A549 (cell line): ENCODE measurements around the gene NIM1K. TPM values are rescaled to one million over a fixed set of nuclear protein-coding genes. Genes with fewer than 3 reads are reported as not detected.
A peak's percentile ranks its signal among the peaks of the same experiment; 100 is the strongest.

Experiments used
- ATAC-seq, 2 experiments: fragments of 200-7000 bp in 1 of 2; fragments of >200 bp in 1 of 2; cut with Nextera tagmentation in 1 of 2; cut with Tn5 transposase in 1 of 2; 3 replicates each; pipeline versions ENCODE4 v1.8.0 to v1.9.1; 2018 to 2020; ENCODE audit warnings: mild to moderate bottlenecking in 1 of 2, moderate library complexity in 1 of 2
- CTCF ChIA-PET: fragments of 300-600 bp; sonication (Branson Sonifier 250); formaldehyde crosslinking; extraction: SDS; loops from one replicate; lab custom pipeline; 2021; ENCODE audit warnings: antibody characterized with exemption, inconsistent platforms; lab: Yijun Ruan, JAX
- POLR2A ChIA-PET: fragments of 350-600 bp; formaldehyde crosslinking; extraction: SDS; loops from one replicate; lab custom pipeline; 2021; ENCODE audit warnings: antibody characterized with exemption, inconsistent platforms; lab: Yijun Ruan, JAX
- DNase-seq, 2 experiments: peaks; one replicate each; pipeline versions ENCODE4 v3.0.0 to v3.0.0-alpha.2; 2011 to 2016; ENCODE audit warnings: low read depth in 1 of 2, low spot score in 1 of 2
- FAIRE-seq: peaks from 2 replicates; lab custom pipeline; 2011; peaks lifted over from hg19 to GRCh38; lab: Jason Lieb, UNC
- H3K27ac ChIP-seq, 2 experiments: fragments of >200 bp; sonication (Bioruptor Twin); formaldehyde crosslinking; 3 replicates each; pipeline ENCODE4 v1.5.1; 2016 to 2017
- H3K4me1 ChIP-seq: fragments of >200 bp; sonication (Bioruptor Twin); formaldehyde crosslinking; 3 replicates; pipeline ENCODE4 v1.6.1; 2016
- H3K4me2 ChIP-seq: fragments of >200 bp; sonication (Bioruptor Twin); formaldehyde crosslinking; 3 replicates; pipeline ENCODE4 v1.6.1; 2016
- H3K4me3 ChIP-seq: fragments of >200 bp; sonication (Bioruptor Twin); formaldehyde crosslinking; 3 replicates; pipeline ENCODE4 v1.5.1; 2016
- H3K9me3 ChIP-seq: fragments of >200 bp; sonication (Bioruptor Twin); formaldehyde crosslinking; 3 replicates; pipeline ENCODE4 v1.6.1; 2016
- CEBPB ChIP-seq, 2 experiments: fragments of >200 bp in 1 of 2; sonication (Bioruptor Twin) in 1 of 2; formaldehyde crosslinking in 1 of 2; IDR thresholded peaks; 2 replicates each; pipeline ENCODE4 v1.6.1; 2012 to 2016
- FOSL2 ChIP-seq, 2 experiments: fragments of 450-650 bp in 1 of 2; fragments of >200 bp in 1 of 2; sonication (Bioruptor Twin) in 1 of 2; formaldehyde crosslinking; IDR thresholded peaks; 2 replicates each; pipeline versions ENCODE4 v1.5.0 to v1.6.1; 2016 to 2020; ENCODE audit warnings: mild to moderate bottlenecking in 1 of 2, moderate library complexity in 1 of 2
- HEYL ChIP-seq: fragments of 250-450 bp; sonication (Bioruptor Pico); IDR thresholded peaks from 2 replicates; pipeline ENCODE4 v1.8.0; 2021; ENCODE audit warnings: mild to moderate bottlenecking, moderate library complexity
- HMGXB4 ChIP-seq: fragments of 250-450 bp; sonication (Bioruptor Pico); IDR thresholded peaks from 2 replicates; pipeline ENCODE4 v1.5.0; 2021; ENCODE audit warnings: mild to moderate bottlenecking, moderate library complexity, borderline replicate concordance
- HOXA7 ChIP-seq: fragments of 250-450 bp; sonication (Bioruptor Pico); IDR thresholded peaks from 2 replicates; pipeline ENCODE4 v1.5.0; 2020; ENCODE audit warnings: mild to moderate bottlenecking, moderate library complexity
- JUNB ChIP-seq: fragments of >200 bp; sonication (Bioruptor Twin); formaldehyde crosslinking; IDR thresholded peaks from 2 replicates; pipeline ENCODE4 v1.6.1; 2016
- KDM5A ChIP-seq: fragments of 200-600 bp; sonication (generic); IDR thresholded peaks from 2 replicates; pipeline ENCODE4 v1.6.1; 2016; ENCODE audit warnings: antibody characterized with exemption, mild to moderate bottlenecking
- MAFK ChIP-seq: fragments of 450-650 bp; IDR thresholded peaks from 2 replicates; pipeline ENCODE4 v1.6.1; 2014; ENCODE audit not compliant: partially characterized antibody
- MAZ ChIP-seq: fragments of 150-350 bp; IDR thresholded peaks from 2 replicates; pipeline ENCODE4 v1.6.1; 2014; ENCODE audit warnings: antibody characterized with exemption, low read depth, low read length, borderline replicate concordance
- MYC ChIP-seq: IDR thresholded peaks from 2 replicates; pipeline ENCODE4 v1.6.1; 2012; ENCODE audit warnings: mild to moderate bottlenecking, inconsistent platforms, low read length, improper control_type of control experiment, borderline replicate concordance
- NFE2L2 ChIP-seq: fragments of 150-350 bp; conservative IDR thresholded peaks from 2 replicates; pipeline ENCODE4 v1.6.1; 2014; ENCODE audit warnings: low read length
- NR3C1 ChIP-seq: fragments of >200 bp; sonication (Bioruptor Twin); formaldehyde crosslinking; IDR thresholded peaks from 3 replicates; pipeline ENCODE4 v1.6.1; 2017
- REST ChIP-seq: fragments of 200-600 bp; sonication (generic); IDR thresholded peaks from 2 replicates; pipeline ENCODE4 v1.6.1; 2016; ENCODE audit warnings: antibody characterized with exemption, mild to moderate bottlenecking, moderate library complexity
- SMC3 ChIP-seq: fragments of >200 bp; sonication (Bioruptor Twin); formaldehyde crosslinking; IDR thresholded peaks from 3 replicates; pipeline ENCODE4 v1.6.1; 2018; ENCODE audit warnings: inconsistent platforms
- TP53 ChIP-seq: fragments of 250-450 bp; sonication (Bioruptor Pico); IDR thresholded peaks from 2 replicates; pipeline ENCODE4 v1.5.0; 2021; ENCODE audit warnings: mild to moderate bottlenecking, moderate library complexity
- ZC3H11A ChIP-seq: fragments of 450-650 bp; IDR thresholded peaks from 2 replicates; pipeline ENCODE4 v1.6.1; 2014; ENCODE audit warnings: antibody characterized with exemption, mild to moderate bottlenecking
- ZFP36 ChIP-seq: fragments of 450-650 bp; IDR thresholded peaks from 2 replicates; pipeline ENCODE4 v1.6.1; 2014; ENCODE audit warnings: borderline replicate concordance; ENCODE audit not compliant: partially characterized antibody
- WGBS: methylation state at CpG from one replicate; pipeline ENCODE4 v1.1.6; 2017; ENCODE audit errors: missing lambda C conversion rate; 5-methylcytosine and 5-hydroxymethylcytosine counted together
- polyA plus RNA-seq, 4 experiments: library from polyadenylated mRNA; depleted of rRNA in 3 of 4; stranded (reverse); fragments of >200 nt; fragmentation: RNase III in 1 of 4; extraction: RNeasy Plus Mini Kit Qiagen cat#74134 plus additional on column Dnase treatment in 1 of 4; gene quantifications; 2 replicates in 3 of 4; 3 replicates in 1 of 4; pipeline ENCODE4 v1.2.3, GENCODE V29; 2011 to 2017

NIM1K gene
- polyA plus RNA-seq, 2 of the 4 experiments (the other 2 are of a cell fraction): 0.06 to 0.23 TPM

GRCh38 chr5:43193181-43193893 lies 1.3 kb downstream of the NIM1K start:
- peak; percentile 65 to 73 for ATAC-seq
- Histone ChIP-seq H3K27ac (peak overlapping the region; percentile 23 to 71; a peak in 5 of 6 replicates), H3K4me3 (peak overlapping the region; percentile 61), H3K9me3 (no peaks in the 10 kb centered on the region), H3K4me2 (peak overlapping the region; percentile 96), H3K4me1 (peaks cover 6% of the 10 kb centered on the region)
- peak; percentile 42 for TF ChIP-seq FOSL2 (IDR thresholded peaks at IDR 0.05)
- TF ChIP-seq FOSL2 (CRISPR knock-in tag; IDR thresholded peaks at IDR 0.05): peak; percentile 71
- TF ChIP-seq JUNB: peak; percentile 61
- TF ChIP-seq NR3C1: no peak
- no peak for TF ChIP-seq REST
- TF ChIP-seq ZFP36: no peak
- no peak for TF ChIP-seq HEYL
- no peak for TF ChIP-seq MAZ
- TF ChIP-seq SMC3: no peak
- peak; percentile 89 for TF ChIP-seq CEBPB (IDR thresholded peaks at IDR 0.05)
- TF ChIP-seq HOXA7 (CRISPR knock-in tag): no peak
- TF ChIP-seq NFE2L2: no peak
- no peak for TF ChIP-seq HMGXB4 (CRISPR knock-in tag)
- 4% methylated on average over 12 of the region's 12 CpGs for WGBS
- FAIRE-seq: no peak
- CTCF ChIA-PET: interaction anchor here (1.2 to 1.9 kb wide), 3 partner anchors 12 to 87 kb away, joined by 3 to 4 read pairs (median 4); no protein-coding TSS in a partner anchor
- POLR2A ChIA-PET: interaction anchor here (0.6 to 3.2 kb wide), 4 partner anchors 72 to 290 kb away, joined by 3 to 21 read pairs (median 8); partner anchors contain the start of genes HMGCS1, TMEM267 and ZNF131
- DNase-seq: peak; percentile 76 to 78

DNA sequence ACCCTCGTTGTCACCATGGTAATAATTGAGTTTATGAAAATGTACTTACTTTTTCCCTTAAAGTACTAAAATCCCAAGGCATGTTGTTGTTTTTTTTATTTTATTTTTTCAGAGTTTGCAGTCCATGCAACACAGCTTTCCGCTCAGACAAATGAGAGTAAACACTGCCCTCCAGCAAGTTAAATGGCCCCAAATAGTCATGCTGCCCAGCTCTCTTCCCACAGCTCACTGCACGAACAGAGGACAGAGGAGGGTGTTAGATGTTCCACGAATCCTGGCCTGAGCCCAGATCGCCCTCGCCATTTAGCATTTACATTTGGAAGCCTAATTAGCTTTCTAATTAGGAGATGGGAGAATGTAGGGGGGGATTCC lies 1.9 kb downstream of the NIM1K start:
- POLR2A ChIA-PET: interaction anchor here (0.6 to 3.2 kb wide), 3 partner anchors 73 to 290 kb away, joined by 3 to 21 read pairs (median 10); partner anchors contain the start of genes HMGCS1, TMEM267 and ZNF131
- peak overlapping the region; percentile 96 for H3K4me2 ChIP-seq
- H3K9me3 ChIP-seq: no peaks in the 10 kb centered on the region
- WGBS: 85% methylated on average over 6 of the region's 6 CpGs
- TF ChIP-seq MAFK (no peak), KDM5A (no peak), TP53 (CRISPR knock-in tag) (no peak), MYC (no peak), REST (no peak), ZC3H11A (no peak)
- no peak for DNase-seq
- CTCF ChIA-PET: interaction anchor here (1.0 to 1.6 kb wide), 3 partner anchors 11 to 112 kb away, joined by 3 to 4 read pairs (median 3); no protein-coding TSS in a partner anchor
- ATAC-seq: no peak
- H3K27ac ChIP-seq: peak overlapping the region in 1 of 2 experiments; percentile 45; a peak in 2 of 6 replicates
- peaks cover 6% of the 10 kb centered on the region for H3K4me1 ChIP-seq
- no peak for FAIRE-seq
- peak overlapping the region; percentile 61 for H3K4me3 ChIP-seq
